NCI-H2171 (cell line): ENCODE data around the gene EDN1.

Experiments
- DNase-seq: peaks from one replicate; lab custom pipeline; 2025; lab: John Stamatoyannopoulos, UW

The EDN1 gene

GRCh38 chr6:12270551-12271230 is 19.5 kb upstream of the EDN1 start:
- DNase-seq, result no peak

- no peak for DNase-seq
Measured at GRCh38 chr6:12271594-12271993, 18.6 kb upstream of the EDN1 start.

- no peak for DNase-seq
Measured at GRCh38 chr6:12271997-12272396, 18.2 kb upstream of the EDN1 start.

- no peak for DNase-seq
Measured at GRCh38 chr6:12275107-12275506, 15.1 kb upstream of the EDN1 start.

- DNase-seq, result no peak
Measured at GRCh38 chr6:12276930-12277315, 13.2 kb upstream of the EDN1 start.

- DNase-seq, result no peak
Measured at GRCh38 chr6:12277386-12277785, 12.8 kb upstream of the EDN1 start.

- DNase-seq, result no peak
Measured at GRCh38 chr6:12278915-12279314, 11.2 kb upstream of the EDN1 start.

- DNase-seq, result no peak
Measured at GRCh38 chr6:12279322-12280091, 10.7 kb upstream of the EDN1 start.

- no peak for DNase-seq
Measured at GRCh38 chr6:12280458-12280857, 9.7 kb upstream of the EDN1 start.

GRCh38 chr6:12280902-12281301 is 9.3 kb upstream of the EDN1 start:
- DNase-seq, result no peak

- DNase-seq, result no peak
Measured at GRCh38 chr6:12283904-12284303, 6.3 kb upstream of the EDN1 start.

- DNase-seq, result no peak
Measured at GRCh38 chr6:12286373-12287110, 3.6 kb upstream of the EDN1 start.

GRCh38 chr6:12288211-12288618 is 1.9 kb upstream of the EDN1 start:
- no peak for DNase-seq

- no peak for DNase-seq
Measured at GRCh38 chr6:12288914-12289313, 1.2 kb upstream of the EDN1 start.

- DNase-seq, result no peak
Measured at GRCh38 chr6:12289365-12289919, 719 bp upstream of the EDN1 start.

GRCh38 chr6:12291071-12291838 is 1.1 kb downstream of the EDN1 start:
- DNase-seq, result no peak

GRCh38 chr6:12291839-12292604 is 1.9 kb downstream of the EDN1 start:
- no peak for DNase-seq

GRCh38 chr6:12293235-12293930 is 3.2 kb downstream of the EDN1 start:
- DNase-seq, result no peak

- no peak for DNase-seq
Measured at GRCh38 chr6:12293931-12294807, 4.0 kb downstream of the EDN1 start.
